PC-3 (cell line): ENCODE measurements around the gene MAGI1. TPM values are rescaled to one million over a fixed set of nuclear protein-coding genes. Genes with fewer than 3 reads are reported as not detected.

Source experiments
- ATAC-seq: fragments of 200-7000 bp; cut with Tn5 transposase; 2 replicates; pipeline ENCODE4 v1.9.1; 2020; ENCODE audit warnings: mild to moderate bottlenecking, moderate library complexity
- BruUV-seq: library from RNA; stranded (reverse); fragments of 400-500 nt; replicated peaks from 2 replicates; lab custom pipeline; 2021; lab: Mats Ljungman, UMichigan
- CTCF ChIA-PET: fragments of 300-600 bp; sonication (Branson Sonifier 250); formaldehyde crosslinking; loops from one replicate; lab custom pipeline; 2022; ENCODE audit warnings: antibody characterized with exemption; lab: Charles Lee
- POLR2A ChIA-PET: fragments of 300-600 bp; sonication (Branson Sonifier 250); formaldehyde crosslinking; loops from one replicate; lab custom pipeline; 2022; ENCODE audit warnings: antibody characterized with exemption; ENCODE audit not compliant: unreplicated experiment; lab: Charles Lee
- DNase-seq: peaks from one replicate; pipeline ENCODE4 v3.0.0-alpha.2; 2015
- H2AFZ ChIP-seq: fragments of 300-600 bp; sonication (generic); 2 replicates; pipeline ENCODE4 v1.6.0; 2016; ENCODE audit warnings: antibody characterized with exemption, low read length
- H3F3A ChIP-seq: fragments of 300-600 bp; sonication (generic); one replicate; pipeline ENCODE4 v1.6.0; 2017; ENCODE audit warnings: antibody characterized with exemption, low read length, control low read depth, mild to moderate bottlenecking; ENCODE audit not compliant: unreplicated experiment
- H3K27ac ChIP-seq: fragments of 300-600 bp; sonication (generic); 2 replicates; pipeline ENCODE4 v1.5.1; 2016; ENCODE audit warnings: mild to moderate bottlenecking, low read length
- H3K27me3 ChIP-seq: fragments of 300-600 bp; sonication (generic); 2 replicates; pipeline ENCODE4 v1.6.1; 2016; ENCODE audit warnings: low read length, mixed read lengths
- H3K36me3 ChIP-seq: fragments of 300-600 bp; sonication (generic); 2 replicates; pipeline ENCODE4 v1.6.1; 2016; ENCODE audit warnings: low read depth, mixed run types, low read length, mixed read lengths
- H3K4me1 ChIP-seq: fragments of 300-600 bp; sonication (generic); 2 replicates; pipeline ENCODE4 v1.5.1; 2016; ENCODE audit warnings: low read length; ENCODE audit not compliant: insufficient read depth
- H3K4me2 ChIP-seq: fragments of 300-600 bp; sonication (generic); 2 replicates; pipeline ENCODE4 v1.6.0; 2016; ENCODE audit warnings: low read length
- H3K4me3 ChIP-seq: fragments of 300-600 bp; sonication (generic); 2 replicates; pipeline ENCODE4 v1.5.1; 2016; ENCODE audit warnings: mild to moderate bottlenecking, low read length, mixed read lengths
- H3K79me2 ChIP-seq: fragments of 300-600 bp; sonication (generic); 2 replicates; pipeline ENCODE4 v1.6.1; 2017; ENCODE audit warnings: low read length, mixed read lengths
- H3K9ac ChIP-seq: fragments of 300-600 bp; sonication (generic); 2 replicates; pipeline ENCODE4 v1.6.0; 2016; ENCODE audit warnings: mild to moderate bottlenecking, low read length
- H3K9me2 ChIP-seq: fragments of 300-600 bp; sonication (generic); replicated peaks from 2 replicates; pipeline ENCODE4 v1.6.1; 2016; ENCODE audit warnings: mixed run types, low read length, mixed read lengths
- H3K9me3 ChIP-seq: fragments of 300-600 bp; sonication (generic); 2 replicates; pipeline ENCODE4 v1.6.1; 2016; ENCODE audit warnings: low read length, mixed read lengths
- H4K20me1 ChIP-seq: fragments of 300-600 bp; sonication (generic); 2 replicates; pipeline ENCODE4 v1.6.1; 2016; ENCODE audit warnings: low read length, mixed read lengths
- EZH2 ChIP-seq: fragments of 300-600 bp; sonication (generic); IDR thresholded peaks from one replicate; pipeline ENCODE4 v1.6.1; 2017; ENCODE audit warnings: antibody characterized with exemption, mild to moderate bottlenecking, low read length; ENCODE audit not compliant: unreplicated experiment
- EZH2phosphoT487 ChIP-seq: fragments of 300-600 bp; sonication (generic); IDR thresholded peaks from 2 replicates; pipeline ENCODE4 v1.6.1; 2018; ENCODE audit warnings: mild to moderate bottlenecking, antibody characterized with exemption, low read length, borderline replicate concordance
- intact Hi-C: fragments of 100-400 bp; cut with micrococcal nuclease; formaldehyde crosslinking; loops from 2 replicates; pipeline ENCODE4 v1.9.0; 2023
- total RNA-seq: library from RNA; depleted of rRNA; stranded (reverse); fragments of >200 nt; gene quantifications from 2 replicates; pipeline ENCODE4 v1.2.3, GENCODE V29; 2014
- TF ChIP-seq, protein P1 (sequence below): fragments of 300-600 bp; sonication (generic); conservative IDR thresholded peaks from 2 replicates; pipeline ENCODE4 v1.5.1; 2017; ENCODE audit warnings: antibody characterized with exemption, low read depth, mild to moderate bottlenecking, low read length

Gene MAGI1
- total RNA-seq, 1 experiment from 2014 or later = 8.9 TPM

DNA sequence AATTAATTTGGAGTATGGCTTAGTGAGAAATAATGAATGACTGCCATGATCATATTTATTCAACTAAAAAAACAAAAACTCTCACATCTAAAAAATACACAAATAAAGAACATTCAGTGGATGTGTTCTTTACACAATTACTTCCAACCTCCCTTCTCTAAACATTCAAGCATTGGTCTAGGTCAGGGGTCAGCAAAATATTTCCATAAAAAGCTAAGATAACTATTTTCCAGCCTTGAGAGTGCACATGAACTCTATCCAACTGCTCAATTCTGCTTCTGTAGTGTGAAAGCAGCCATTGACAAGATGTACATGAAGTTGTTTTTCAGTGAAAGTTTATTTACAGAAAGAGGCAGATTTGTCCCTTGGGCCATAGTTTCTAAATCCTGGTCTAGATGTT, 406.3 kb downstream of the MAGI1 start:
- ATAC-seq = no peak
- Histone ChIP-seq H3K4me3 (no peak overlapping the region), H2AFZ (no peak overlapping the region), H3K4me2 (no peak overlapping the region), H3K79me2 (no peaks in the 10 kb centered on the region), H3K27ac (no peak overlapping the region), H4K20me1 (no peaks in the 10 kb centered on the region), H3F3A (no peaks in the 10 kb centered on the region), H3K9ac (no peak overlapping the region), H3K4me1 (no peaks in the 10 kb centered on the region), H3K9me3 (no peaks in the 10 kb centered on the region), H3K36me3 (no peaks in the 10 kb centered on the region), H3K27me3 (no peaks in the 10 kb centered on the region), H3K9me2 (no peaks in the 10 kb centered on the region)
- no peak for DNase-seq
- POLR2A ChIA-PET = no interaction called here
- CTCF ChIA-PET = no interaction called here
- intact Hi-C loops = no loop called here
- TF ChIP-seq EZH2 (no peak), EZH2phosphoT487 (no peak)
- TF ChIP-seq, protein P1, sequence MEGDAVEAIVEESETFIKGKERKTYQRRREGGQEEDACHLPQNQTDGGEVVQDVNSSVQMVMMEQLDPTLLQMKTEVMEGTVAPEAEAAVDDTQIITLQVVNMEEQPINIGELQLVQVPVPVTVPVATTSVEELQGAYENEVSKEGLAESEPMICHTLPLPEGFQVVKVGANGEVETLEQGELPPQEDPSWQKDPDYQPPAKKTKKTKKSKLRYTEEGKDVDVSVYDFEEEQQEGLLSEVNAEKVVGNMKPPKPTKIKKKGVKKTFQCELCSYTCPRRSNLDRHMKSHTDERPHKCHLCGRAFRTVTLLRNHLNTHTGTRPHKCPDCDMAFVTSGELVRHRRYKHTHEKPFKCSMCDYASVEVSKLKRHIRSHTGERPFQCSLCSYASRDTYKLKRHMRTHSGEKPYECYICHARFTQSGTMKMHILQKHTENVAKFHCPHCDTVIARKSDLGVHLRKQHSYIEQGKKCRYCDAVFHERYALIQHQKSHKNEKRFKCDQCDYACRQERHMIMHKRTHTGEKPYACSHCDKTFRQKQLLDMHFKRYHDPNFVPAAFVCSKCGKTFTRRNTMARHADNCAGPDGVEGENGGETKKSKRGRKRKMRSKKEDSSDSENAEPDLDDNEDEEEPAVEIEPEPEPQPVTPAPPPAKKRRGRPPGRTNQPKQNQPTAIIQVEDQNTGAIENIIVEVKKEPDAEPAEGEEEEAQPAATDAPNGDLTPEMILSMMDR = no peak
- no TSS peak for BruUV-seq

- Histone ChIP-seq H3K27ac (no peak overlapping the region), H3K9ac (no peak overlapping the region), H3K9me2 (no peaks in the 10 kb centered on the region), H3K4me2 (no peak overlapping the region), H3F3A (no peaks in the 10 kb centered on the region), H4K20me1 (no peaks in the 10 kb centered on the region), H3K36me3 (no peaks in the 10 kb centered on the region), H2AFZ (no peak overlapping the region), H3K27me3 (no peaks in the 10 kb centered on the region), H3K79me2 (no peaks in the 10 kb centered on the region), H3K9me3 (no peaks in the 10 kb centered on the region), H3K4me1 (no peaks in the 10 kb centered on the region), H3K4me3 (no peak overlapping the region)
- POLR2A ChIA-PET = no interaction called here
- DNase-seq = no peak
- no TSS peak for BruUV-seq
- CTCF ChIA-PET = no interaction called here
- ATAC-seq = no peak
- TF ChIP-seq EZH2 = no peak
- no peak for TF ChIP-seq EZH2phosphoT487
- intact Hi-C loops = no loop called here
Measured at GRCh38 chr3:65628978-65629377, 409.7 kb downstream of the MAGI1 start.

DNA sequence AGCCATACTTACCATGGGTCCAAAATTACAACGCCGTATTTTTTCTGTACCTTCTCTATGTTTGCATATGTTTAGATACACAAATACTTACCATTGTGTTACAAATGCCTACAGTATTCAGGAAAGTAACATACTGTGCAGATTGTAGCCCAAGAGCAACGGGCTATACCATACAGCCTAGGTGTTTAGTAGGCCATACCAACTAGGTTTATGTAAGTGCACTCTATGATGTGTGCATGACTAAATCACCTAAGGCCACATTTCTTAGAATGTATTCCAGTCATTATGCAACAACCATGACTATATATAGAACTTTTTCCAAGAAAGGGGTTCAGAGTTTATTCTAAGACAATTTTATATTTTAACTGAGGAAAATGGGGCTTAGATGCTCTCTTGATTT, 411.7 kb downstream of the MAGI1 start:
- H2AFZ ChIP-seq = no peak overlapping the region
- ChIA-PET POLR2A (no interaction called here), CTCF (no interaction called here)
- H3K4me2 ChIP-seq = no peak overlapping the region
- no peaks in the 10 kb centered on the region for H3K36me3 ChIP-seq
- no TSS peak for BruUV-seq
- no peaks in the 10 kb centered on the region for H4K20me1 ChIP-seq
- DNase-seq = no peak
- no peak overlapping the region for H3K4me3 ChIP-seq
- TF ChIP-seq EZH2 (no peak), EZH2phosphoT487 (no peak)
- TF ChIP-seq, protein P1 = no peak
- no peak overlapping the region for H3K9ac ChIP-seq
- H3K4me1 ChIP-seq = no peaks in the 10 kb centered on the region
- no peaks in the 10 kb centered on the region for H3K27me3 ChIP-seq
- intact Hi-C loops = no loop called here
- H3K9me2 ChIP-seq = no peaks in the 10 kb centered on the region
- H3K9me3 ChIP-seq = no peaks in the 10 kb centered on the region
- H3F3A ChIP-seq = no peaks in the 10 kb centered on the region
- no peaks in the 10 kb centered on the region for H3K79me2 ChIP-seq
- ATAC-seq = no peak
- H3K27ac ChIP-seq = no peak overlapping the region
